Skeletal muscle tissue (tissue), 4 donors: Measurements from ENCODE around the gene NR6A1. TPM values are rescaled to one million over a fixed set of nuclear protein-coding genes. Genes with fewer than 3 reads are reported as not detected.
"Not testable (repeated sequence)": the region's sequence is repeated elsewhere in the genome, so short reads cannot be mapped to it uniquely, and the experiment has no call there.

ENCODE experiments used
- H3K27ac ChIP-seq: one replicate; pipeline ENCODE4 v1.7.0; 2013; ENCODE audit warnings: mild to moderate bottlenecking, low read depth, low read length, inconsistent platforms
- H3K27me3 ChIP-seq, 3 donors: one replicate each; pipeline ENCODE4 v1.7.0; 2013; ENCODE audit warnings: low read length in 3 of 3; ENCODE audit not compliant: control insufficient read depth in 3 of 3, insufficient read depth in 3 of 3
- H3K36me3 ChIP-seq, 3 donors: one replicate each; pipeline ENCODE4 v1.7.0; 2013; ENCODE audit warnings: low read length in 3 of 3; ENCODE audit not compliant: control insufficient read depth in 3 of 3, insufficient read depth in 3 of 3
- H3K4me1 ChIP-seq, 3 donors: one replicate each; pipeline ENCODE4 v1.7.0; 2013; ENCODE audit warnings: low read length in 3 of 3, mild to moderate bottlenecking in 3 of 3; ENCODE audit not compliant: control insufficient read depth in 3 of 3, insufficient read depth in 3 of 3
- H3K4me3 ChIP-seq, 3 donors: one replicate each; pipeline ENCODE4 v1.7.0; 2013; ENCODE audit warnings: low read length in 3 of 3
- H3K9ac ChIP-seq, 3 donors: one replicate each; pipeline ENCODE4 v1.7.0; 2013; ENCODE audit warnings: low read length in 3 of 3, mild to moderate bottlenecking in 3 of 3, moderate library complexity in 2 of 3, low read depth in 1 of 3
- H3K9me3 ChIP-seq, 3 donors: one replicate each; pipeline ENCODE4 v1.7.0; 2013; ENCODE audit warnings: low read length in 3 of 3; ENCODE audit not compliant: control insufficient read depth in 3 of 3
- total RNA-seq: library from RNA; depleted of rRNA; stranded (reverse); fragments of >200 nt; gene quantifications from one replicate; pipeline ENCODE4 v1.2.3, GENCODE V29; 2014
- donor health status: Osteomylitis.

The NR6A1 gene
- total RNA-seq, 1 donor from 2014 or later: 0.52 TPM

GRCh38 chr9:124776954-124777648 is 6.0 kb upstream of the NR6A1 start, which contains the start of gene OLFML2A:
OLFML2A (plus strand) TSS chr9:124777133; CDS start chr9:124777271, 138 bp downstream.
- Histone ChIP-seq H3K27ac (no peak within 1 kb of the TSS), H3K4me3 (peak within 1 kb of the TSS; percentile 69 to 77 (median 76)), H3K9ac (peak within 1 kb of the TSS; percentile 50 to 77 (median 68)), H3K9me3 (no peaks in the 10 kb centered on the region), H3K4me1 (peaks cover 23 to 31% (median 25%) of the 10 kb centered on the region in 3 donors), H3K27me3 (peaks cover 0 to 3% (median 0%) of the 10 kb centered on the region in 3 donors), H3K36me3 (no peaks in the 10 kb centered on the region)

DNA sequence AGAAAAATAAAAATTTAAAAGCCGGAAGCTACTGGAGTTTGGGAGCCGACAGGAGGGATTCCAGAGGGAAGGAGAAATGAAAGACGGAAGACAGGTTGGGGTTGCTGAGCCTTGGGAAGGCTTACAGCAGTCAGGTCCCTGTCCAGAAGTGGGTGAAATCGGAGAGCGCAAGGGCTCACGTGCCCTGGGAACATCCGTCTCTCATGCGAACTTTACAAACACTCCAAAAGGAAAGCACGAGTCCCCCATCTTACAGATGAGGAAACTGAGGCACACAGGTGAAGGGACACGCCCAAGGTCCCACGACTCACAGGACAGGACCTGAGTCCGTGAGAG is 5.5 kb upstream of the NR6A1 start:
- H3K36me3 ChIP-seq: no peaks in the 10 kb centered on the region
- peak overlapping the region; percentile 50 to 77 (median 68) for H3K9ac ChIP-seq
- H3K9me3 ChIP-seq: no peaks in the 10 kb centered on the region
- H3K4me1 ChIP-seq: peaks cover 26 to 35% (median 29%) of the 10 kb centered on the region in 3 donors
- no peak overlapping the region for H3K27ac ChIP-seq
- peak overlapping the region; percentile 69 to 77 (median 76) for H3K4me3 ChIP-seq
- H3K27me3 ChIP-seq: peaks cover 0 to 3% (median 0%) of the 10 kb centered on the region in 3 donors

GRCh38 chr9:124774129-124774978 is 3.2 kb upstream of the NR6A1 start:
- H3K4me3 ChIP-seq: no peak overlapping the region
- no peak overlapping the region for H3K27ac ChIP-seq
- peak overlapping the region in 1 of 3 donors; percentile 28 for H3K9ac ChIP-seq
- H3K9me3 ChIP-seq: no peaks in the 10 kb centered on the region
- H3K4me1 ChIP-seq: peaks cover 24 to 29% (median 24%) of the 10 kb centered on the region in 3 donors
- H3K27me3 ChIP-seq: peaks cover 3 to 5% (median 4%) of the 10 kb centered on the region in 3 donors
- no peaks in the 10 kb centered on the region for H3K36me3 ChIP-seq

- peaks cover 16 to 31% (median 17%) of the 10 kb centered on the region in 3 donors for H3K4me1 ChIP-seq
- no peak overlapping the region for H3K4me3 ChIP-seq
These were observed 2.5 kb upstream of the NR6A1 start for GRCh38 chr9:124773473-124774128.

GRCh38 chr9:124772877-124773276 is 1.8 kb upstream of the NR6A1 start:
- not testable (repeated sequence) for H3K9ac ChIP-seq, H3K27me3 ChIP-seq, H3K36me3 ChIP-seq, H3K9me3 ChIP-seq, H3K4me3 ChIP-seq, H3K27ac ChIP-seq
- peaks cover 16 to 30% (median 16%) of the 10 kb centered on the region in 3 donors for H3K4me1 ChIP-seq

More at GRCh38 chr9:124773473-124774128, 2.5 kb upstream of the NR6A1 start:
- Histone ChIP-seq H3K27me3 (peaks cover 3 to 5% (median 4%) of the 10 kb centered on the region in 3 donors), H3K36me3 (no peaks in the 10 kb centered on the region), H3K27ac (no peak overlapping the region), H3K9me3 (no peaks in the 10 kb centered on the region), H3K9ac (no peak overlapping the region)

GRCh38 chr9:124771867-124772679 is 962 bp upstream of the NR6A1 start:
- peak overlapping the region; percentile 79 to 88 (median 85) for H3K4me3 ChIP-seq
- H3K4me1 ChIP-seq: peaks cover 10 to 26% (median 14%) of the 10 kb centered on the region in 3 donors
- H3K27ac ChIP-seq: peak overlapping the region; percentile 55
- H3K9ac ChIP-seq: peak overlapping the region; percentile 57 to 81 (median 70)
- no peaks in the 10 kb centered on the region for H3K36me3 ChIP-seq
- H3K27me3 ChIP-seq: peaks cover 3 to 9% (median 4%) of the 10 kb centered on the region in 3 donors
- no peaks in the 10 kb centered on the region for H3K9me3 ChIP-seq

- Histone ChIP-seq H3K9me3 (no peaks in the 10 kb centered on the region), H3K9ac (peak overlapping the region; percentile 75 to 83 (median 76)), H3K4me1 (peaks cover 5 to 18% (median 8%) of the 10 kb centered on the region in 3 donors), H3K4me3 (peak overlapping the region; percentile 79 to 88 (median 85)), H3K27me3 (peaks cover 0 to 13% (median 4%) of the 10 kb centered on the region in 3 donors), H3K36me3 (no peaks in the 10 kb centered on the region), H3K27ac (no peak overlapping the region)
These were observed 621 bp downstream of the NR6A1 start for GRCh38 chr9:124770359-124771020.

GRCh38 chr9:124769549-124770358 is 1.4 kb downstream of the NR6A1 start:
- no peaks in the 10 kb centered on the region for H3K9me3 ChIP-seq
- H3K4me3 ChIP-seq: peak overlapping the region; percentile 76 to 79 (median 79)
- peaks cover 0 to 13% (median 4%) of the 10 kb centered on the region in 3 donors for H3K27me3 ChIP-seq
- H3K36me3 ChIP-seq: no peaks in the 10 kb centered on the region
- H3K9ac ChIP-seq: peak overlapping the region; percentile 59 to 76 (median 64)
- no peak overlapping the region for H3K27ac ChIP-seq
- H3K4me1 ChIP-seq: peaks cover 5 to 18% (median 8%) of the 10 kb centered on the region in 3 donors
